Activated T-cell treated with anti-CD3 and anti-CD28 coated beads, Interleukin-2, amount 50 U/mL, for 72 hours (primary cell): ENCODE measurements around the gene XRCC6. TPM values are rescaled to one million over a fixed set of nuclear protein-coding genes. Genes with fewer than 3 reads are reported as not detected.
"Not testable (repeated sequence)": the region's sequence is repeated elsewhere in the genome, so short reads cannot be mapped to it uniquely, and the experiment has no call there.

Experiments used
- ATAC-seq, 2 donors: fragments of 150-1000 bp; cut with Tn5 transposase; replicated peaks in 1 of 2; 2 replicates each; pipeline ENCODE4 v1.10.0; 2021; ENCODE audit warnings: moderate library complexity in 2 of 2, mild to moderate bottlenecking in 1 of 2
- DNase-seq, 2 donors: peaks; one replicate each; pipeline ENCODE4 v3.0.0; 2021 to 2022; ENCODE audit warnings: mixed read lengths in 1 of 2
- H3K27ac Mint-ChIP-seq: one replicate; pipeline ENCODE4 v1.8.0; 2022; ENCODE audit warnings: mild to moderate bottlenecking, moderate library complexity, mixed read lengths
- H3K27me3 Mint-ChIP-seq: one replicate; pipeline ENCODE4 v1.8.0; 2022; ENCODE audit warnings: low read depth, mixed read lengths
- H3K36me3 Mint-ChIP-seq, 2 donors: one replicate each; pipeline ENCODE4 v1.8.0; 2022; ENCODE audit warnings: mixed read lengths in 2 of 2, mild to moderate bottlenecking in 1 of 2; ENCODE audit not compliant: insufficient read depth in 2 of 2
- H3K4me1 Mint-ChIP-seq: one replicate; pipeline ENCODE4 v1.8.0; 2022; ENCODE audit warnings: low read depth, mixed read lengths
- H3K4me3 Mint-ChIP-seq, 2 donors: one replicate each; pipeline ENCODE4 v1.8.0; 2022; ENCODE audit warnings: mild to moderate bottlenecking in 2 of 2, mixed read lengths in 2 of 2, moderate library complexity in 2 of 2
- H3K9me3 Mint-ChIP-seq, 2 donors: one replicate each; pipeline ENCODE4 v1.8.0; 2022; ENCODE audit warnings: mixed read lengths in 2 of 2
- total RNA-seq, 2 donors: library from RNA; stranded (reverse); gene quantifications; one replicate each; pipeline ENCODE4 v1.2.3, GENCODE V29; 2022

Gene XRCC6
- total RNA-seq, 2 donors from 2014 or later, result 271 to 315 TPM

DNA sequence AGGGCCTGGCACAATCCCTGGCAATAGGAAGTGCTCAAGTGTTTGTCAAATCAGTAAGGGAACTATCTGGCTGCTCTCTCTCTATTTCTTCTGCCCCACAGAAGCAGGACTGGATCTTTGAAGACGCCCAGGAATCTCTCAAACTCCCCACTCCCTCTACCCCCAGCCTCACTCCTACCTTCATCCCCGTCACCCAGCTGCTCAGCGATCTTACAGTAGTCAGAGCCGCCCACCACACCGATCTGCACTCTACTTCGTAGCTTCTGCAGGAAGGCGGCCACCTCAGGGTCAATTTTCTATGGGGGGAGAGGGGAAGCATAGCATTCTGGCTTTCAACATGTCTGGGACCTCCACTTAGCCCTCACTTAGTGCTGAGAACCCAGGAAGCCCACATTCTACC is 35.2 kb upstream of the XRCC6 start:
- ATAC-seq (no peak), DNase-seq (no peak)
- Mint-ChIP-seq H3K27ac (no peak overlapping the region), H3K36me3 (peaks cover 0 to 11% of the 10 kb centered on the region in 2 donors), H3K27me3 (no peaks in the 10 kb centered on the region), H3K4me1 (peaks cover 23% of the 10 kb centered on the region), H3K4me3 (no peak overlapping the region), H3K9me3 (no peaks in the 10 kb centered on the region)

- Mint-ChIP-seq H3K27ac (no peak overlapping the region), H3K27me3 (no peaks in the 10 kb centered on the region), H3K9me3 (no peaks in the 10 kb centered on the region), H3K4me3 (no peak overlapping the region), H3K4me1 (peaks cover 21% of the 10 kb centered on the region), H3K36me3 (peaks cover 0 to 10% of the 10 kb centered on the region in 2 donors)
- DNase-seq, result no peak
- ATAC-seq, result no peak
Measured at GRCh38 chr22:41587347-41587723, 33.8 kb upstream of the XRCC6 start.

DNA sequence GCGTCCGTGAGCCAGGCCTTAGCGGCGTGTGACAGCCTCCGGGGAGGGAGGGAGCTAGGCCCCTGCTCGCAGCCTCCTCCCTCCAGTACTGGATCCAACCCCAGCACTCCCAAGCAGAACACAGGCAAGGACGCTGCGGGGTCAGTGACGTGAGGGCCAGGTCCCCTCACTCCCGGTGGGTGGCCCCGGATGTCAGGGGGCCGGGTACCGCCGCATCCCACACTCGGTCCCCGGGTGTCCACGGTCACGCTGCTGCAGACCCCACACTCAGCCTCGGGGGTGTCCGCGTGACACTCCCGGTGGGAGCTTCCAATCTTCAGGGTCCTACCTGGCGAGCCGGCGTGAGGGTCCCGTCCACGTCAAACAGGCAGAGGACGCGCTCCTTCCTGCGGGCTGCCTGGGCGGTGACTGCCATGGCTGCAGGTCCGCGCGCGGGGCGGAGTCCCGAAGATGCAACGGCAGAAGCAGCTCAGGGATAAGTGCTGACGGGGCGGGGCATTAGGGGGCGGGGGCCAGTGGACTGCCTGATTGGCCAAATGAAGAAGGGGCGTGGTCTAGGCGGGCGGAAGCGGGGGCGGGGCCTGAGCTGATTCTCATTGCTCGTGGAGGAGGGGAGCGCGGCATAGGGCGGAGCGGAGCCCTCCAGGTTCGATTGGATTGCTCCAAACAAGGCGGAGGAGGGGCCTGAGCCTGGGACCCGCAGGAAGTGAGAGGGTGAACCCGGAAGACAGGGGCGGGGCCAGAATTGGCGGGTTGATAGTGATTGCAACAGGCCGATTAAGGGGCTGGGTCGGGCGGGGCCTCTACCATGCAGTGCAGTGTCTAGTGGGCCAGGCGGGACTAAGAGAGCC is 31.5 kb upstream of the XRCC6 start, which contains the start of gene PMM1:
PMM1 (minus strand) TSS at position 450 of the 851 bp plus-strand sequence; CDS start at position 415, 35 bp downstream.
- DNase-seq, result peak; percentile 100
- H3K36me3 Mint-ChIP-seq, result peaks cover 0 to 5% of the 10 kb centered on the region in 2 donors
- peak within 1 kb of the TSS; percentile 95 to 99 for H3K4me3 Mint-ChIP-seq
- no peaks in the 10 kb centered on the region for H3K27me3 Mint-ChIP-seq
- H3K4me1 Mint-ChIP-seq, result peaks cover 18% of the 10 kb centered on the region
- no peaks in the 10 kb centered on the region for H3K9me3 Mint-ChIP-seq
- H3K27ac Mint-ChIP-seq, result peak within 1 kb of the TSS; percentile 93
- peak; percentile 96 to 97 for ATAC-seq

- not testable (repeated sequence) for H3K9me3 Mint-ChIP-seq, H3K27me3 Mint-ChIP-seq, H3K27ac Mint-ChIP-seq, ATAC-seq, H3K36me3 Mint-ChIP-seq, DNase-seq, H3K4me3 Mint-ChIP-seq
- H3K4me1 Mint-ChIP-seq, result peaks cover 15% of the 10 kb centered on the region
Measured at GRCh38 chr22:41593336-41593960, 27.6 kb upstream of the XRCC6 start.

DNA sequence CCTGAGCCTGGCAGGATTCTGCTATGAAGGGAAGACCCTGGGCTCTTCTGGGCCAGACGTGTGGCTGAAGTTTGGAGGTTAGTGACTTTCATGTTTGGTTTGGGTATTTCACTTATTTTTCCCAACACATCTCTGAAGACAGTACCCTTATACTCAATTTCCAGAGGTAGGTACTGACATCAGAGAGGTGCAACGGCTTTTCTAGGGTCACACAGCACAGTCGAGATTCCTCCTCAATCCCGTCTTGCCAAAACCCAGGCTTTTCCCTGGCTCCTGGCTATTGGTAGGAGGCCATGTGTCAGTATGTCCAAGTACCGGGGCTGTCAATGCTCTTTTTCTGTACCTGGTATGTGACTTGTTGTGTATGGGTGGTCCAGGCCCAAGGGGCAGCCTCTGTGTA is 25.4 kb upstream of the XRCC6 start:
- Mint-ChIP-seq H3K4me1 (peaks cover 7% of the 10 kb centered on the region), H3K27me3 (no peaks in the 10 kb centered on the region), H3K9me3 (no peaks in the 10 kb centered on the region), H3K4me3 (no peak overlapping the region), H3K27ac (no peak overlapping the region), H3K36me3 (peaks cover 0 to 2% of the 10 kb centered on the region in 2 donors)
- no peak for ATAC-seq
- no peak for DNase-seq

DNA sequence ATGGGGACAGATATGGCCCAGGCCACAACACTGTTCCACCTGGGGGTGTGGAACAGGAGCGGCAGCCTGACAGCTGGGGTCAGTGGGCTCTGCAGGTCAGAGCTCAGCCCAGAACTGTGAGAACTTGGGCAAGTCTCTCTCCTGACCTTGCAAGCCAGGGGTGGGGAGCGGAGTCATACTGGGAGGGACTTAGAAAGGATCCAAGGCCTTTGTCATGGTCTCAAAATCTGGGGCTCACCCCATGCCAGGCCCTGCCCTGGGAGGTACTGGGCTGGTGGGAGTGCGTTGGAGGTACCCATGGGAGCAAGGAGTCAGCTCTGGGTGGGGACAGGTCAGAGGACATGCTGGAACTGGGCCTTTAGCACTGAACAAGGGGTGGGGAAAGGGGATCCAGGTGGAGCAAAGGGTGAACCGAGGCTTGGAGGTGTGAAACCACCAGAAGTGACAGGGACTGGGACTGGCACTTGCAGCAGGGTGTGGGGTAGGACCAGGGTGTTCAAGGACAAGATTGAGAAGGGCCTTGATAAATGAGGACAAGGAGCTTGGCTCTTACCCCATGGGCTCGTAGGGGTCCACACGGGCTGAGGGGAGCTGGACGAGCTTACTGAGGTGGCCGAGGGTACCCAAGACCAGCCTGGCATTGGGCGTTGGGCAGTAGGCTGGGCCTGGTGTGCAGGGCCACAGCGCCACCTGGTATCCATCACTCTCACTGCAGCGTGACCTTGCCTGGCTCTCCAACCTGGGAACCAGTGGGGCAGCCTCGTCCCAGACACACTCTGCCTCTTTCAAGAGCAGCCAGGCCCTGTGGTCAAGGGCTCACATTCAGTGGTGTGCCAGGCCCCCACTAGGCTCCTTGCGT is 24.1 kb upstream of the XRCC6 start:
- H3K36me3 Mint-ChIP-seq, result peaks cover 2 to 11% of the 10 kb centered on the region in 2 donors
- peaks cover 14% of the 10 kb centered on the region for H3K4me1 Mint-ChIP-seq
- no peaks in the 10 kb centered on the region for H3K27me3 Mint-ChIP-seq
- H3K27ac Mint-ChIP-seq, result no peak overlapping the region
- no peak overlapping the region for H3K4me3 Mint-ChIP-seq
- peak; percentile 45 to 50 for DNase-seq
- peak; percentile 72 to 78 for ATAC-seq
- H3K9me3 Mint-ChIP-seq, result no peaks in the 10 kb centered on the region

DNA sequence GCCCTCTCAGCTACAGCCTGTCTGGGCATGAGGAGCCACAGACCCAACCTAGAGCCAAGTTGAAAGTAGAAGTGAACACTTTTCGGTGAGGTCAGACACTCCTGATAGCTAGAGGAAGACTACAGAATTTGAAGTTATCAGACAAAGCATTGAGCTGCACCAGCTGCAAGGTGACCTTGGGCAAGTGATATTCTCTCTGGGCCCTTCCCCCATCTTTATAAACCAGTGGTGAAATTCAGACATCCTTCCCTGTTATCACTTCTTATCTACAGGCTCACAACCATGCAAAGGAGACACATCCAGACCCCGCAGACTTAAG is 23.5 kb upstream of the XRCC6 start:
- H3K9me3 Mint-ChIP-seq, result no peaks in the 10 kb centered on the region

GRCh38 chr22:41598081-41598480 is 23.0 kb upstream of the XRCC6 start:
- Mint-ChIP-seq H3K27ac (no peak overlapping the region), H3K36me3 (peaks cover 9 to 22% of the 10 kb centered on the region in 2 donors), H3K4me3 (no peak overlapping the region), H3K27me3 (no peaks in the 10 kb centered on the region), H3K9me3 (no peaks in the 10 kb centered on the region), H3K4me1 (peaks cover 21% of the 10 kb centered on the region)
- no peak for DNase-seq
- no peak for ATAC-seq

More for the DNA sequence above, 23.5 kb upstream of the XRCC6 start:
- Mint-ChIP-seq H3K36me3 (peaks cover 5 to 17% of the 10 kb centered on the region in 2 donors), H3K27ac (no peak overlapping the region), H3K27me3 (no peaks in the 10 kb centered on the region), H3K4me3 (no peak overlapping the region), H3K4me1 (peaks cover 17% of the 10 kb centered on the region)
- DNase-seq (no peak), ATAC-seq (peak in 1 of 2 donors; percentile 15)

- ATAC-seq (no peak), DNase-seq (no peak)
- no peaks in the 10 kb centered on the region for H3K9me3 Mint-ChIP-seq
- H3K4me1 Mint-ChIP-seq, result peaks cover 31% of the 10 kb centered on the region
- peaks cover 12 to 25% of the 10 kb centered on the region in 2 donors for H3K36me3 Mint-ChIP-seq
- H3K4me3 Mint-ChIP-seq, result no peak overlapping the region
- no peak overlapping the region for H3K27ac Mint-ChIP-seq
- H3K27me3 Mint-ChIP-seq, result no peaks in the 10 kb centered on the region
Measured at GRCh38 chr22:41598891-41599635, 22.0 kb upstream of the XRCC6 start.

DNA sequence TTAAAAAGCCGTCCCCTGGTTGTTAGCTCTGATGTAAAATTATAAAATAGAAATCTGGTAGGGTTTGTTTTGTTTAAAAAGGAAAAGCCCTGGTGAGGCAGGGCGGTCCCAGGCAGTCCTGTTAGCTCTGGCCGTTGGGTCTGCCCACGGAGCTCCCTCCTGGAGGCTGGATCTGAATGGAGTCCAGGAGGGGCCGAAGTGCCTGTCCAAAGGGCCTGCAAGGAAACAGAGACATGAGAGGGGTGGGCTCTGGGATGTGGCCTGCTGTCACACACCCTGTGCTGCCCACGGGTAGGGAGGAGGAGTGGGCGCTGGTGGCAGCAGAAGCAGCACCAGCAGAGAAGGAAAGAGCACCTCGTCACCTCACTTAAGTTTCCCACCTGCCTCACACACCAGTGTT is 20.1 kb upstream of the XRCC6 start:
- ATAC-seq (no peak), DNase-seq (no peak)
- Mint-ChIP-seq H3K27ac (no peak overlapping the region), H3K27me3 (no peaks in the 10 kb centered on the region), H3K36me3 (peaks cover 20 to 37% of the 10 kb centered on the region in 2 donors), H3K9me3 (no peaks in the 10 kb centered on the region), H3K4me1 (peaks cover 47% of the 10 kb centered on the region), H3K4me3 (no peak overlapping the region)

DNA sequence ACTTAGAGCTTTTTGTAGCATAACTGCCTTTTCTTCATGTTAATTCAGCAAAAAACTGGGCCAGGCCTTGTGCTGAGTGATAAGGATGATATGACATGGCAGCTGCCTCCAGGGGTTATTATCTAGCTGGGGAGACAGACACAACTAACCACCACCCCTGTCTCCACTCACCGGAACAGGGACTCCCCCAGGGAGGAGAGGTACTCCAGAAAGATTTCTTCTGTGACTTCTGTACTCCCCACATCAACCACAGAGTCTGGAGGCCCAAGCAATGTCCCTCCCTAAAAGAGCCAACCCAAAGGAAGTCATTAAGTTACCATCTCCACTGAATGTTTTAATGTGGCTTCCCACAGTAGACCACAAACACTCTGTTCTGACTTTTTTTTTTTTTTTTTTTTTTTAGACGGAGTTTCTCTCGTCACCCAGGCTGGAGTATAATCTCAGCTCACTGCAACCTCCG is 17.2 kb upstream of the XRCC6 start:
- Mint-ChIP-seq H3K4me1 (peaks cover 45% of the 10 kb centered on the region), H3K27me3 (no peaks in the 10 kb centered on the region), H3K9me3 (no peaks in the 10 kb centered on the region), H3K36me3 (peaks cover 22 to 47% of the 10 kb centered on the region in 2 donors), H3K27ac (peak overlapping the region; percentile 92), H3K4me3 (peak overlapping the region in 1 of 2 donors; percentile 5)
- peak; percentile 74 to 83 for DNase-seq
- ATAC-seq, result peak; percentile 99 to 100

DNA sequence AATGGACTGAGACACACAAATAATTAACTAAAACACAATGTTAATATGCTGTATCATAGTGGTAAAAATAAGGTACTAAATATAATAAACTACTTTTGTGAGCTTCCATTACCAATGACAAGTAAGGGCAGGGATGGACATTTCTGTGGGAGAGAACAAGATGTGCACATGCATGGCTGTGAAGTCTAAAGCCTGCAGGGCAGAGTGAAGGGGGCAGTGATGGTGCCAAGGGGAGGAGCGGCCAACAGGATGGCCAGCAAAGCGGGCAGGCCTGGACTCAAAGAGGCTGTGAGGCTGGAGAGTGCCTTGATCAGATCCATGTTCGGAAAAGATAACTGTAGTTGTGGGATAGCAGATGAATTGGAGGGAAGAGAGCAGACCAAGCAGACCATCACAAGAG is 12.7 kb upstream of the XRCC6 start:
- H3K4me3 Mint-ChIP-seq, result no peak overlapping the region
- H3K36me3 Mint-ChIP-seq, result peaks cover 10 to 24% of the 10 kb centered on the region in 2 donors
- H3K9me3 Mint-ChIP-seq, result no peaks in the 10 kb centered on the region
- no peaks in the 10 kb centered on the region for H3K27me3 Mint-ChIP-seq
- H3K27ac Mint-ChIP-seq, result no peak overlapping the region
- DNase-seq (no peak), ATAC-seq (no peak)
- H3K4me1 Mint-ChIP-seq, result peaks cover 28% of the 10 kb centered on the region
